ENCODE measurements around the gene RAB12. TPM values are rescaled to one million over a fixed set of nuclear protein-coding genes. Genes with fewer than 3 reads are reported as not detected.

Gene RAB12
- total RNA-seq, 4 donors from 2014 or later = 36.3 to 60.9 (median 49.8) TPM

DNA sequence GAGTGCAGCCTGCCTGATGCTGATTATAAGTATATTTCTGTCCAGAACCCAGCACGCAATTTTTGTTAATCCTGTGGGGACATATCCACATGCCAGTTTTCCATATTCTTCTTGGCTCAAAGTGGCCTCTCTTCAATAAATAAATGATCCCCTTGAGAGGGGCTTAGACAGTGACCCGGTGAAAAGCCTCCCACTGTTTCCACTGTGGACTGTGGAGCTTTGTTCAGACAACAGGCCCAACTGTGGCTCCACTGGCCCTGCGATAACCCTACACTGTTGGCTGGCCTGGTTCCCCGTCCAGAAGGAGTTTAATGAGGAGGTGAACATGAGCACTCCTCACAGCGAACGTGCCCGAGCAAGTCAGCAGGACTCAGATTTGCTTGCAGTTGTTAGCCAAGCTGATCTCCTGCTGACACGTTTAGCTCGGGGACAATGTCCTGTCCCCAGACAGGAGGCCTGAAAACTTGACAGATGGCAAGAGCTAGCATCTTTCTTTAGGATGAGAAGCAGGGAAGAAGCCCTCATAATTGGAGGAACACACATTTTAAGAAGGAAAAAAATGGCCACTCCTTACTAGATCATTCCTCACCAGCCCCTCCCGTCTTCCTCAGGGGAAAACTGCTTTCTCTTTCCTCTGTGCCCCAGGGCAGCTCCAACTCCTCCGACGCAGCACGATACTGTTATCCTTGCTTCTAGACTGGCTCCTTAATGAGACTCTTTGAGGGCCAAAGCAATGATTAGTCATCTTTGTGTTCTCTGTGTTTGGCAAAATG lies 76.1 kb downstream of the RAB12 start:
- Histone ChIP-seq H3K27ac (no peak overlapping the region), H3K9me3 (no peaks in the 10 kb centered on the region), H3K4me1 (peaks cover 0 to 3% of the 10 kb centered on the region in 2 donors), H3K4me3 (replicated peaks in 1 of 3) (no peak overlapping the region), H3K36me3 (no peaks in the 10 kb centered on the region), H3K27me3 (no peaks in the 10 kb centered on the region)
- DNase-seq = no peak
- 73 to 76% methylated on average over 13 of the region's 13 CpGs for WGBS, 2 donors
- intact Hi-C loops (cut with DNase I) = no loop called here
- TF ChIP-seq, protein P1, sequence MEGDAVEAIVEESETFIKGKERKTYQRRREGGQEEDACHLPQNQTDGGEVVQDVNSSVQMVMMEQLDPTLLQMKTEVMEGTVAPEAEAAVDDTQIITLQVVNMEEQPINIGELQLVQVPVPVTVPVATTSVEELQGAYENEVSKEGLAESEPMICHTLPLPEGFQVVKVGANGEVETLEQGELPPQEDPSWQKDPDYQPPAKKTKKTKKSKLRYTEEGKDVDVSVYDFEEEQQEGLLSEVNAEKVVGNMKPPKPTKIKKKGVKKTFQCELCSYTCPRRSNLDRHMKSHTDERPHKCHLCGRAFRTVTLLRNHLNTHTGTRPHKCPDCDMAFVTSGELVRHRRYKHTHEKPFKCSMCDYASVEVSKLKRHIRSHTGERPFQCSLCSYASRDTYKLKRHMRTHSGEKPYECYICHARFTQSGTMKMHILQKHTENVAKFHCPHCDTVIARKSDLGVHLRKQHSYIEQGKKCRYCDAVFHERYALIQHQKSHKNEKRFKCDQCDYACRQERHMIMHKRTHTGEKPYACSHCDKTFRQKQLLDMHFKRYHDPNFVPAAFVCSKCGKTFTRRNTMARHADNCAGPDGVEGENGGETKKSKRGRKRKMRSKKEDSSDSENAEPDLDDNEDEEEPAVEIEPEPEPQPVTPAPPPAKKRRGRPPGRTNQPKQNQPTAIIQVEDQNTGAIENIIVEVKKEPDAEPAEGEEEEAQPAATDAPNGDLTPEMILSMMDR (IDR thresholded peaks at IDR 0.05) = no peak
- no peak for TF ChIP-seq POLR2A (IDR thresholded peaks at IDR 0.05)

DNA sequence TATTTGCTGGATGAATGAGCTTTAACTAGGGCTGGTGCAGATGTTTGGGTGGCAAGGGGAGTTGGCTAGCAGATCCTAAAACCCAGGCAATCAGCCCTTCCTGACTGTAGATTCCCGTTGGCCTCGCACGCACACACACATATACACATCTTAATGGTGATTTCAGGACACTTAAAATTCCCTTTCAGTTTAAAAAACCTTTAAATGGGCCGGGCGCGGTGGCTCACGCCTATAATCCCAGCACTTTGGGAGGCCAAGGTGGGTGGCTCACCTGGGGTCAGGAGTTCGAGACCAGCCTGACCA lies 76.6 kb downstream of the RAB12 start:
- Histone ChIP-seq H3K4me1 (peaks cover 0 to 3% of the 10 kb centered on the region in 2 donors), H3K4me3 (replicated peaks in 1 of 3) (no peak overlapping the region), H3K27me3 (no peaks in the 10 kb centered on the region), H3K9me3 (no peaks in the 10 kb centered on the region), H3K27ac (no peak overlapping the region), H3K36me3 (no peaks in the 10 kb centered on the region)
- TF ChIP-seq POLR2A (IDR thresholded peaks at IDR 0.05) = no peak
- TF ChIP-seq, protein P1 (IDR thresholded peaks at IDR 0.05) = no peak
- 95 to 98% methylated on average over 8 of the region's 8 CpGs for WGBS, 2 donors
- DNase-seq = no peak
- intact Hi-C loops (cut with DNase I) = no loop called here

DNA sequence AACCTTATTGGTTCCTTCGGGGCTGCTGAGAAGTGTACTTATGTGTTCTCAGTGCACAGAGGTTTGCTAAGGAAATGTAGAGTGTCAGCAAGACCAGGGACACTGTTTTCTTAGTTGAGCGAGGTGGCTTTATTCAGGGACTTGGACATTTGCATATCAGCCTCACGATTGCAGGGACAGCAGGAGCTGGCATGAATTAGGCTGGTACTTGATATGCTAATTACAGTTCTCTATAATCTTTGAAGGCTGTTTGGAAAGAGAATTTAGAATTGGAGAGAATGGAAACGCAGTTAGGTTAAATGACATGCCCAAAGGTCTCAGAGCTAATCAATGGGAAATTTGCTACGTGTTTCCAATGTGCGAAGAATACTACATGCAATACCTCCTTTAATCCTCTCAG lies 77.4 kb downstream of the RAB12 start:
- DNase-seq = no peak
- intact Hi-C loops (cut with DNase I) = no loop called here
- no peak for TF ChIP-seq POLR2A (IDR thresholded peaks at IDR 0.05)
- TF ChIP-seq, protein P1 (IDR thresholded peaks at IDR 0.05) = no peak
- Histone ChIP-seq H3K4me3 (replicated peaks in 1 of 3) (no peak overlapping the region), H3K4me1 (peaks cover 0 to 3% of the 10 kb centered on the region in 2 donors), H3K36me3 (no peaks in the 10 kb centered on the region), H3K27me3 (no peaks in the 10 kb centered on the region), H3K27ac (no peak overlapping the region), H3K9me3 (no peaks in the 10 kb centered on the region)
- 56 to 59% methylated on average over 6 of the region's 6 CpGs for WGBS, 2 donors

DNA sequence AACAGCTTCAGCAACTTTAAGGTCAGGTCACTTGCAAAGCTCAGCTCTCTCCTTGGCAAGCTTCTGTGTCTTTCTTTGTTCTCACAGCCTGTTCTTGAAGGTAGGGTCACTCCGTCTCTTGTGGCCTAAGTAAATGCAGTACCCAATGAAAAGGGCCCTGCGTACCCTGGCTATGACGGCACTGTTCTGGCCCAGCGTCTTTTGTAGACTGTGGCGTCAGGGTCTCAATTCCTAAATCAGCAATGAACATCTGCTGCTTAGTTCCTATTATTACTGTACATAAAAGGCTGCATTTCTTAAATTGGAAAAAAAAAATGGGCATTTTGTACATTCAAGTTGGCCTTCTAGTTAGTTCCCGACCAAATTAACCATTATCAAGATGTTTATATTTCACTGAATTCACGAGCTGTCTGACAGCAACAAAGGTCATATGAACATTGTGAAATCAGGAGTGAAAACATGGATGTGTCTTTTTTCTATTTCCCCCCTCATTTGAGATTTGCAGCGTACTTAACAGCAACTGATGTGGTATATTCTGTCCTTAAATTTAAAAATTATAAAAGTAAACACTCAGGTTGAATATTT lies 79.1 kb downstream of the RAB12 start:
- intact Hi-C loops (cut with DNase I) = no loop called here
- no peaks in the 10 kb centered on the region for H3K36me3 ChIP-seq
- WGBS, 2 donors = 88 to 90% methylated on average over 8 of the region's 8 CpGs
- H3K9me3 ChIP-seq = no peaks in the 10 kb centered on the region
- no peak overlapping the region for H3K4me3 ChIP-seq (replicated peaks in 1 of 3)
- DNase-seq = no peak
- no peak overlapping the region for H3K27ac ChIP-seq
- no peaks in the 10 kb centered on the region for H3K27me3 ChIP-seq
- no peak for TF ChIP-seq POLR2A (IDR thresholded peaks at IDR 0.05)
- TF ChIP-seq, protein P1 (IDR thresholded peaks at IDR 0.05) = no peak
- H3K4me1 ChIP-seq = peaks cover 0 to 3% of the 10 kb centered on the region in 2 donors

DNA sequence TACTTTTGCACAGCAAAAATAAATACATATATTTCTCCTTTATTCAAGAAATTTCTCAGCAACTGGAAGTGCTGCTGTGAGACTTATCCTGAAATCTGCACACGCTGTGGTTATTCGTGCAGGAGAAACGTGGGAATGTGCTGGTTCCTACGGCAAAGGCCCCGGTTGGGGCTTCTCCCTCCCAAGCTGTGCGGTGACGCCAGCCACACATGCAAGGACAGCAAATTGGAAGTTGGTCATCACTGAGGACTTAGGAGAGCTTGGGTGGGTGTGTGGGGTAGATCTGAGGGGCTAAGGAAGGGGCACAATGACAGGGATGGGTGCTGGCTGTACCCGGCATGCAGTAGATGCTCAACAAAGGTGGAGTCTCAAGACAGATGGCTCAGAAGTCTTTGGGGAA lies 79.6 kb downstream of the RAB12 start:
- no peak overlapping the region for H3K27ac ChIP-seq
- H3K4me3 ChIP-seq (replicated peaks in 1 of 3) = no peak overlapping the region
- TF ChIP-seq, protein P1 (IDR thresholded peaks at IDR 0.05) = no peak
- no peak for TF ChIP-seq POLR2A (IDR thresholded peaks at IDR 0.05)
- no peaks in the 10 kb centered on the region for H3K36me3 ChIP-seq
- DNase-seq = no peak
- H3K9me3 ChIP-seq = no peaks in the 10 kb centered on the region
- intact Hi-C loops (cut with DNase I) = no loop called here
- H3K4me1 ChIP-seq = peaks cover 0 to 3% of the 10 kb centered on the region in 2 donors
- no peaks in the 10 kb centered on the region for H3K27me3 ChIP-seq
- WGBS, 2 donors = 94 to 95% methylated on average over 8 of the region's 8 CpGs
